H9 (cell line): ENCODE data around the gene CELF4. TPM values are rescaled to one million over a fixed set of nuclear protein-coding genes. Genes with fewer than 3 reads are reported as not detected.

Source experiments
- DNase-seq: peaks from one replicate; pipeline ENCODE4 v3.0.0-alpha.2; 2017
- H2AFZ ChIP-seq: one replicate; pipeline ENCODE4 v1.6.1; 2013; ENCODE audit warnings: mild to moderate bottlenecking, low read length, control low read depth, moderate library complexity
- H2AK5ac ChIP-seq: 2 replicates; pipeline ENCODE4 v1.6.1; 2013; ENCODE audit warnings: low read length, control low read depth, mixed read lengths; ENCODE audit not compliant: insufficient read length
- H2BK120ac ChIP-seq: one replicate; pipeline ENCODE4 v1.6.1; 2013; ENCODE audit warnings: low read depth, mild to moderate bottlenecking, low read length, control low read depth, inconsistent platforms; ENCODE audit not compliant: poor library complexity, severe bottlenecking
- H2BK12ac ChIP-seq: 2 replicates; pipeline ENCODE4 v1.6.1; 2013; ENCODE audit warnings: low read length, control low read depth, mixed read lengths, low read depth; ENCODE audit not compliant: insufficient read length
- H2BK15ac ChIP-seq: 2 replicates; pipeline ENCODE4 v1.6.1; 2013; ENCODE audit warnings: low read depth, low read length, control low read depth
- H2BK20ac ChIP-seq: one replicate; pipeline ENCODE4 v1.6.1; 2013; ENCODE audit warnings: low read depth, mild to moderate bottlenecking, low read length, control low read depth, inconsistent platforms; ENCODE audit not compliant: poor library complexity, severe bottlenecking
- H2BK5ac ChIP-seq: 2 replicates; pipeline ENCODE4 v1.6.1; 2013; ENCODE audit warnings: low read length, control low read depth, mixed read lengths; ENCODE audit not compliant: insufficient read length
- H3K14ac ChIP-seq: 2 replicates; pipeline ENCODE4 v1.6.1; 2013; ENCODE audit warnings: low read length, control low read depth; ENCODE audit not compliant: insufficient read depth
- H3K18ac ChIP-seq: 2 replicates; pipeline ENCODE4 v1.6.1; 2013; ENCODE audit warnings: low read depth, mild to moderate bottlenecking, mixed read lengths, low read length, control low read depth; ENCODE audit not compliant: insufficient read length
- H3K23ac ChIP-seq: 2 replicates; pipeline ENCODE4 v1.6.1; 2013; ENCODE audit warnings: low read length, control low read depth, mixed read lengths, low read depth; ENCODE audit not compliant: insufficient read length
- H3K23me2 ChIP-seq: 2 replicates; pipeline ENCODE4 v1.6.1; 2013; ENCODE audit warnings: low read depth, mild to moderate bottlenecking, mixed read lengths, low read length, control low read depth; ENCODE audit not compliant: insufficient read length, poor library complexity, severe bottlenecking
- H3K27ac ChIP-seq: 2 replicates; pipeline ENCODE4 v1.5.1; 2013; ENCODE audit warnings: low read length, control low read depth, mixed read lengths, low read depth; ENCODE audit not compliant: insufficient read length
- H3K27me3 ChIP-seq: 2 replicates; pipeline ENCODE4 v1.6.1; 2013; ENCODE audit warnings: low read length, control low read depth, inconsistent platforms; ENCODE audit not compliant: insufficient read depth
- H3K4ac ChIP-seq: 2 replicates; pipeline ENCODE4 v1.6.1; 2013; ENCODE audit warnings: low read depth, mild to moderate bottlenecking, control low read depth, inconsistent platforms, low read length, moderate library complexity
- H3K4me1 ChIP-seq: 2 replicates; pipeline ENCODE4 v1.6.1; 2013; ENCODE audit warnings: low read length, control low read depth, inconsistent platforms; ENCODE audit not compliant: insufficient read depth
- H3K4me2 ChIP-seq: 2 replicates; pipeline ENCODE4 v1.6.1; 2013; ENCODE audit warnings: low read length, control low read depth, mixed read lengths; ENCODE audit not compliant: insufficient read length, insufficient read depth
- H3K56ac ChIP-seq: 2 replicates; pipeline ENCODE4 v1.6.1; 2013; ENCODE audit warnings: low read depth, mild to moderate bottlenecking, mixed read lengths, low read length, control low read depth; ENCODE audit not compliant: insufficient read length
- H3K79me1 ChIP-seq: 2 replicates; pipeline ENCODE4 v1.6.1; 2013; ENCODE audit warnings: low read depth, mild to moderate bottlenecking, moderate library complexity, low read length, control low read depth, inconsistent platforms; ENCODE audit not compliant: insufficient read depth, poor library complexity, severe bottlenecking
- H3K79me2 ChIP-seq: 2 replicates; pipeline ENCODE4 v1.6.1; 2013; ENCODE audit warnings: low read length, control low read depth, inconsistent platforms; ENCODE audit not compliant: insufficient read depth
- H3K9ac ChIP-seq: 2 replicates; pipeline ENCODE4 v1.6.1; 2013; ENCODE audit warnings: low read length, control low read depth, mixed read lengths; ENCODE audit not compliant: insufficient read length; ENCODE audit errors: extremely low read depth
- H3K9me3 ChIP-seq: one replicate; pipeline ENCODE4 v1.6.1; 2013; ENCODE audit warnings: low read depth, low read length, inconsistent platforms; ENCODE audit not compliant: control insufficient read depth
- H3T11ph ChIP-seq: one replicate; pipeline ENCODE4 v1.6.1; 2013; ENCODE audit warnings: mild to moderate bottlenecking, low read length, control low read depth, inconsistent platforms
- H4K20me1 ChIP-seq: one replicate; pipeline ENCODE4 v1.6.1; 2013; ENCODE audit not compliant: control insufficient read depth, insufficient read length, insufficient read depth
- H4K5ac ChIP-seq: 2 replicates; pipeline ENCODE4 v1.6.1; 2013; ENCODE audit warnings: low read depth, mild to moderate bottlenecking, mixed read lengths, low read length, control low read depth; ENCODE audit not compliant: insufficient read length
- H4K8ac ChIP-seq: replicated peaks from 2 replicates; pipeline ENCODE4 v1.6.1; 2013; ENCODE audit warnings: low read length, control low read depth, mixed read lengths, low read depth; ENCODE audit not compliant: insufficient read length
- H4K91ac ChIP-seq: 2 replicates; pipeline ENCODE4 v1.6.1; 2013; ENCODE audit warnings: low read depth, mild to moderate bottlenecking, moderate library complexity, mixed read lengths, low read length, control low read depth; ENCODE audit not compliant: insufficient read length
- H3K27ac Mint-ChIP-seq, 3 experiments: 2 replicates in 2 of 3; 3 replicates in 1 of 3; pipeline ENCODE4 v1.8.0; 2020 to 2021; ENCODE audit warnings: mixed read lengths in 3 of 3, mild to moderate bottlenecking in 1 of 3, moderate library complexity in 1 of 3
- H3K27me3 Mint-ChIP-seq: 2 replicates; pipeline ENCODE4 v1.8.0; 2021; ENCODE audit warnings: low read depth, mild to moderate bottlenecking, moderate library complexity, mixed read lengths
- H3K36me3 Mint-ChIP-seq, 3 experiments: 2 replicates in 2 of 3; 3 replicates in 1 of 3; pipeline ENCODE4 v1.8.0; 2020 to 2021; ENCODE audit warnings: low read depth in 3 of 3, mixed read lengths in 3 of 3; ENCODE audit not compliant: insufficient read depth in 1 of 3
- H3K4me1 Mint-ChIP-seq, 2 experiments: 2 replicates each; pipeline ENCODE4 v1.8.0; 2020; ENCODE audit warnings: mixed read lengths in 2 of 2
- H3K4me3 Mint-ChIP-seq, 2 experiments: 2 replicates in 1 of 2; 3 replicates in 1 of 2; pipeline ENCODE4 v1.8.0; 2020 to 2021; ENCODE audit warnings: mild to moderate bottlenecking in 2 of 2, mixed read lengths in 2 of 2, moderate library complexity in 1 of 2
- H3K9me3 Mint-ChIP-seq, 2 experiments: 2 replicates in 1 of 2; 3 replicates in 1 of 2; pipeline ENCODE4 v1.8.0; 2020; ENCODE audit warnings: mild to moderate bottlenecking in 2 of 2, mixed read lengths in 2 of 2, moderate library complexity in 1 of 2
- WGBS: extraction: QIAGEN DNeasy Blood & Tissue Kit; methylation state at CpG from one replicate; pipeline ENCODE4 v1.1.7; 2013; ENCODE audit warnings: missing lambda C conversion rate, low lambda C conversion rate, mixed read lengths; ENCODE audit not compliant: insufficient read length; ENCODE audit errors: extremely low coverage; 5-methylcytosine and 5-hydroxymethylcytosine counted together
- total RNA-seq: library from RNA; stranded (reverse); gene quantifications from 2 replicates; pipeline ENCODE4 v1.2.1, GENCODE V29; 2021
- TF ChIP-seq, protein P1 (sequence below): fragments of 200-600 bp; sonication (generic); conservative IDR thresholded peaks from 3 replicates; pipeline ENCODE4 v1.8.0; 2021; ENCODE audit warnings: antibody characterized with exemption, mild to moderate bottlenecking

CELF4 gene
- total RNA-seq, 1 experiment from 2014 or later, result 1.1 TPM

DNA sequence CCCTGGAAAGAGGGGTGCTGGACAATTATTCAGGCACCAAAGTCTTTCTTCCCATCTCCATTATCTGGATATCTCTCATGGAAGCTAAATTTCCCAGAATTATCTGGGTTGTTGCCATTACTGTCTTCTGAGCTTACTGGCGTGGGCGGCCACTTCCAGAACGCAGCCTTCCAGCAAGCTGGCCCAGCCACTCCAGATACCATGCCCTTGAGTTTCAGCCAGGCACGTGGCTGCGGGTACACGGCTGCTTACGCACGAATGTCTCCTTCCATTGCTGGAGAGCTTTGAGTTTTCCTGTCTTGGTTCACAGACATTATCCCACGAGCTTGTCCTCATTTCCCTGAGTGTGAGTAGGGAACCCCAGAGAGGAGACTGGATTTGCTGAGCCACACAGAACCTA is 32.7 kb downstream of the CELF4 start:
- H4K8ac ChIP-seq, result no peak overlapping the region
- peaks cover 25% of the 10 kb centered on the region for H3K27me3 Mint-ChIP-seq

More for the DNA sequence above, 32.7 kb downstream of the CELF4 start:
- Histone ChIP-seq H3K4ac (no peak overlapping the region), H3K27me3 (no peaks in the 10 kb centered on the region; the same call in 1 of the 2 replicates), H3K79me1 (no peaks in the 10 kb centered on the region), H2BK20ac (no peak overlapping the region), H2AFZ (no peak overlapping the region), H2BK120ac (no peak overlapping the region), H3K23ac (no peak overlapping the region), H3K79me2 (no peaks in the 10 kb centered on the region), H2BK15ac (no peak overlapping the region), H3K9me3 (no peaks in the 10 kb centered on the region), H3K4me1 (no peaks in the 10 kb centered on the region), H2BK12ac (no peak overlapping the region), H2AK5ac (no peak overlapping the region), H3K18ac (no peak overlapping the region), H3K4me2 (no peak overlapping the region), H3K56ac (no peak overlapping the region), H4K91ac (no peak overlapping the region), H4K20me1 (no peaks in the 10 kb centered on the region), H3K9ac (no peak overlapping the region), H2BK5ac (no peak overlapping the region), H4K5ac (no peak overlapping the region), H3K14ac (no peak overlapping the region), H3K27ac (no peak overlapping the region), H3T11ph (no peak overlapping the region), H3K23me2 (no peaks in the 10 kb centered on the region)
- peaks cover 21 to 34% of the 10 kb centered on the region in 2 experiments for H3K4me1 Mint-ChIP-seq
- DNase-seq, result no peak
- WGBS, result no CpG with 5 or more reads among the region's 9 CpGs
- TF ChIP-seq, protein P1, sequence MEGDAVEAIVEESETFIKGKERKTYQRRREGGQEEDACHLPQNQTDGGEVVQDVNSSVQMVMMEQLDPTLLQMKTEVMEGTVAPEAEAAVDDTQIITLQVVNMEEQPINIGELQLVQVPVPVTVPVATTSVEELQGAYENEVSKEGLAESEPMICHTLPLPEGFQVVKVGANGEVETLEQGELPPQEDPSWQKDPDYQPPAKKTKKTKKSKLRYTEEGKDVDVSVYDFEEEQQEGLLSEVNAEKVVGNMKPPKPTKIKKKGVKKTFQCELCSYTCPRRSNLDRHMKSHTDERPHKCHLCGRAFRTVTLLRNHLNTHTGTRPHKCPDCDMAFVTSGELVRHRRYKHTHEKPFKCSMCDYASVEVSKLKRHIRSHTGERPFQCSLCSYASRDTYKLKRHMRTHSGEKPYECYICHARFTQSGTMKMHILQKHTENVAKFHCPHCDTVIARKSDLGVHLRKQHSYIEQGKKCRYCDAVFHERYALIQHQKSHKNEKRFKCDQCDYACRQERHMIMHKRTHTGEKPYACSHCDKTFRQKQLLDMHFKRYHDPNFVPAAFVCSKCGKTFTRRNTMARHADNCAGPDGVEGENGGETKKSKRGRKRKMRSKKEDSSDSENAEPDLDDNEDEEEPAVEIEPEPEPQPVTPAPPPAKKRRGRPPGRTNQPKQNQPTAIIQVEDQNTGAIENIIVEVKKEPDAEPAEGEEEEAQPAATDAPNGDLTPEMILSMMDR, result no peak
- H3K27ac Mint-ChIP-seq, result no peak overlapping the region; a peak in 1 of 7 replicates
- no peak overlapping the region for H3K4me3 Mint-ChIP-seq
- H3K9me3 Mint-ChIP-seq, result no peaks in the 10 kb centered on the region
- H3K36me3 Mint-ChIP-seq, result no peaks in the 10 kb centered on the region
